ENCODE measurements around the gene GUK1. TPM values are rescaled to one million over a fixed set of nuclear protein-coding genes. Genes with fewer than 3 reads are reported as not detected.

Gene GUK1
- polyA plus RNA-seq, 1 donor from 2014 or later = 502 TPM

DNA sequence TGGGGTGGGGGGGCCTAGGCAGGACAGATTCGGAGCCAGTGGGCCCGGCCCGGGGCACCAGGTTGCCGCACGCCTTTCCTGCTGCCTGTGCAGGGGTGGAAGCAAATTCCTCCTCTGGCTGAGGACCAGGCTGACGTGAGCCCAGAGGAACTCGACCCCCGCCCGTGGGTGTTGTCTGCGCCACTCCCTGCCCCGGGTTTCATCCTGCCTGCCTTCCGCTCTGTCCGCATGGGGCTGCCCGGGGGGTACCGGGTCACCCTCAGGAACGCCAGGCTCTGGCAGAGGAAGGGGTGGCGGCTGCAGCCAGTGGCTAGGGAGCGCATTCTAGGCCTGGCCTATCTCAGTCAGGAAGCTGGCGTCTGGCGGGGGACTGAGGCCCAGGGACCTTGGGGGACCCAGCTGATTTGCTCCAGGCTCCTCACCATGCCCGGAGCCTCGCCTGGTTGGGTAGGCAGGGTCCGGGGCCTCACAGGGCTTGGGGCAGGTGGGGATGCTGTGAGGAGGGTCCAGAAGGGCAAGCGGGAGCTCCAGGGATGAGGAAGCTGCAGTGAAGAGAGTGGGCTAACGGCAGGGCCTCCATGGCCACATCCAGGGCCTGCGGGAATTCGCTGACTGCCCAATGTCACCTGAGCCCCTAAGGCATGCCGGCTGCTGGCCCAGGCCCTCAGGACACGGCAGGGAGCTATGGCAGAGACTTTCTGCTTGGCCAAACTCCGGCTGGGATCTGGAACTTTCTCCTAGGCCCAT is 23.1 kb downstream of the GUK1 start:
- Histone ChIP-seq H3K4me2 (ENCODE audit: low read length) (no peak overlapping the region), H4K20me1 (ENCODE audit: insufficient read depth) (no peaks in the 10 kb centered on the region), H3K27ac (ENCODE audit: low read length) (no peak overlapping the region), H3K79me2 (replicated peaks; ENCODE audit: insufficient read depth, low read length) (peaks cover 11% of the 10 kb centered on the region), H3K36me3 (ENCODE audit: insufficient read depth, low read length) (no peaks in the 10 kb centered on the region), H3F3A (ENCODE audit: insufficient read depth, low read length, poor library complexity, severe bottlenecking) (no peaks in the 10 kb centered on the region), H3K4me3 (ENCODE audit: low read length) (no peak overlapping the region), H3K9me2 (ENCODE audit: insufficient read depth, low read length) (no peaks in the 10 kb centered on the region), H3K9ac (ENCODE audit: low read length) (no peak overlapping the region), H3K27me3 (ENCODE audit: insufficient read depth, low read depth, low read length) (no peaks in the 10 kb centered on the region), H3K9me3 (ENCODE audit: low read length) (no peaks in the 10 kb centered on the region), H2AFZ (ENCODE audit: low read depth, low read length) (no peak overlapping the region)
- no peak for TF ChIP-seq SMC3 (conservative IDR thresholded peaks at IDR 0.05; ENCODE audit: poor library complexity)
- no peak for TF ChIP-seq TAF1 (IDR thresholded peaks at IDR 0.05; ENCODE audit: low read depth)
- TF ChIP-seq POLR2AphosphoS5 (IDR thresholded peaks at IDR 0.05) = no peak
- no peak for TF ChIP-seq RAD21 (conservative IDR thresholded peaks at IDR 0.05)
- TF ChIP-seq MXI1 (conservative IDR thresholded peaks at IDR 0.05; ENCODE audit: poor library complexity, severe bottlenecking) = no peak
- no peak for TF ChIP-seq EP300 (conservative IDR thresholded peaks at IDR 0.05; ENCODE audit: poor library complexity, severe bottlenecking)

DNA sequence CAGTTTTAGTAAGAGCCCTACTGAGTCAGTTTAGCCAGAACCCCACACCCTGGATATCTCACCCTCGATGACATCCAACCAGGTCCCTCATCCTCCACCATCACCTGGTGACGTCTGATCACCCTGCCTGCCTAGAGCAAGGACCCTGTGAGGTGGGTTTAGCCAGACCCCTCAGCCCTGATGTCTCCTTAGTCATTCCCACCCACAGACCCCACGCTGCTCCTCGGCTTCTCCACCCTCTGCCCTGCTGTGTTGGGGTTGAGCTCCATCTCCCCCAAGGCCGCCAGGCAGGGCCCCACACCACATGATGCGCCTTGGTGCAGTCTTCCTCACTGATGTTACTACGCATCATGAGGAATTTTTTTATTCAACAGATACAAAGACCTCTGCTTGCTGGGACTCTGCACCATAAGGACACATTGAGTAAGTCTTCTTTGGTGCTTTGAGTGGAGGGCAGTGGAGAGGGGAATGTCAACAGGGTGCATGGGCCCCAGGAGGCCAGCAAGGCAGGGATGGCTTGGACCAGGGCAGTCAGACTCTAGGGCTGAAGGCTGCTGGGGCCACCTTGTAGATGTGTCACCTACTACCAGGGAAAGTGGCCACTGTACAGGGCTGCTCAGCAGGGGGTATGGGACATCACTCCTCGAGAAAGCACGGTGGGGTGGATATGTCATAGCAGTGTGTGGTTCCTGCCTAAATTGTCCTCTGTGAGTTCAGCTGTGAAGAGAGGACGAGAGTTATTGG is 23.9 kb downstream of the GUK1 start:
- H3K9me3 ChIP-seq (ENCODE audit: low read length) = no peaks in the 10 kb centered on the region
- H3F3A ChIP-seq (ENCODE audit: insufficient read depth, low read length, poor library complexity, severe bottlenecking) = no peaks in the 10 kb centered on the region
- H3K9me2 ChIP-seq (ENCODE audit: insufficient read depth, low read length) = no peaks in the 10 kb centered on the region
- no peak overlapping the region for H3K4me2 ChIP-seq (ENCODE audit: low read length)
- no peaks in the 10 kb centered on the region for H3K27me3 ChIP-seq (ENCODE audit: insufficient read depth, low read depth, low read length)
- H3K4me3 ChIP-seq (ENCODE audit: low read length) = no peak overlapping the region
- no peaks in the 10 kb centered on the region for H4K20me1 ChIP-seq (ENCODE audit: insufficient read depth)
- H3K36me3 ChIP-seq (ENCODE audit: insufficient read depth, low read length) = no peaks in the 10 kb centered on the region
- no peak overlapping the region for H3K9ac ChIP-seq (ENCODE audit: low read length)
- no peak overlapping the region for H2AFZ ChIP-seq (ENCODE audit: low read depth, low read length)
- no peak overlapping the region for H3K27ac ChIP-seq (ENCODE audit: low read length)
- H3K79me2 ChIP-seq (replicated peaks; ENCODE audit: insufficient read depth, low read length) = peaks cover 11% of the 10 kb centered on the region
- TF ChIP-seq, protein P1, sequence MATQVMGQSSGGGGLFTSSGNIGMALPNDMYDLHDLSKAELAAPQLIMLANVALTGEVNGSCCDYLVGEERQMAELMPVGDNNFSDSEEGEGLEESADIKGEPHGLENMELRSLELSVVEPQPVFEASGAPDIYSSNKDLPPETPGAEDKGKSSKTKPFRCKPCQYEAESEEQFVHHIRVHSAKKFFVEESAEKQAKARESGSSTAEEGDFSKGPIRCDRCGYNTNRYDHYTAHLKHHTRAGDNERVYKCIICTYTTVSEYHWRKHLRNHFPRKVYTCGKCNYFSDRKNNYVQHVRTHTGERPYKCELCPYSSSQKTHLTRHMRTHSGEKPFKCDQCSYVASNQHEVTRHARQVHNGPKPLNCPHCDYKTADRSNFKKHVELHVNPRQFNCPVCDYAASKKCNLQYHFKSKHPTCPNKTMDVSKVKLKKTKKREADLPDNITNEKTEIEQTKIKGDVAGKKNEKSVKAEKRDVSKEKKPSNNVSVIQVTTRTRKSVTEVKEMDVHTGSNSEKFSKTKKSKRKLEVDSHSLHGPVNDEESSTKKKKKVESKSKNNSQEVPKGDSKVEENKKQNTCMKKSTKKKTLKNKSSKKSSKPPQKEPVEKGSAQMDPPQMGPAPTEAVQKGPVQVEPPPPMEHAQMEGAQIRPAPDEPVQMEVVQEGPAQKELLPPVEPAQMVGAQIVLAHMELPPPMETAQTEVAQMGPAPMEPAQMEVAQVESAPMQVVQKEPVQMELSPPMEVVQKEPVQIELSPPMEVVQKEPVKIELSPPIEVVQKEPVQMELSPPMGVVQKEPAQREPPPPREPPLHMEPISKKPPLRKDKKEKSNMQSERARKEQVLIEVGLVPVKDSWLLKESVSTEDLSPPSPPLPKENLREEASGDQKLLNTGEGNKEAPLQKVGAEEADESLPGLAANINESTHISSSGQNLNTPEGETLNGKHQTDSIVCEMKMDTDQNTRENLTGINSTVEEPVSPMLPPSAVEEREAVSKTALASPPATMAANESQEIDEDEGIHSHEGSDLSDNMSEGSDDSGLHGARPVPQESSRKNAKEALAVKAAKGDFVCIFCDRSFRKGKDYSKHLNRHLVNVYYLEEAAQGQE (IDR thresholded peaks at IDR 0.05; ENCODE audit: borderline replicate concordance) = no peak
- TF ChIP-seq POLR2AphosphoS5 (IDR thresholded peaks at IDR 0.05) = no peak
- no peak for TF ChIP-seq RAD21 (conservative IDR thresholded peaks at IDR 0.05)
- no peak for TF ChIP-seq EZH2 (IDR thresholded peaks at IDR 0.05; ENCODE audit: borderline replicate concordance, insufficient read depth, low read length, poor library complexity, severe bottlenecking)
- TF ChIP-seq EP300 (conservative IDR thresholded peaks at IDR 0.05; ENCODE audit: poor library complexity, severe bottlenecking) = no peak
- no peak for TF ChIP-seq TAF1 (IDR thresholded peaks at IDR 0.05; ENCODE audit: low read depth)
